Adrenal gland (tissue), 5 donors: ENCODE results near the gene PKLR.
A peak's percentile ranks its signal among the peaks of the same experiment; 100 is the strongest.

ENCODE experiments used
- POLR2A ChIP-seq, 2 donors: fragments of 450-650 bp; IDR thresholded peaks; one replicate each; pipeline ENCODE4 v1.6.1; 2017; ENCODE audit warnings: antibody characterized with exemption in 2 of 2, mild to moderate bottlenecking in 2 of 2, moderate library complexity in 1 of 2
- TF ChIP-seq, protein P1 (sequence below), 6 experiments: fragments of 450-650 bp in 4 of 6; fragments of 200-600 bp in 2 of 6; sonication (generic) in 1 of 6; IDR thresholded peaks; 1 replicate in 5 of 6; 2 replicates in 1 of 6; pipeline versions ENCODE4 v1.5.1 to v1.8.0; 2016 to 2021; ENCODE audit warnings: antibody characterized with exemption in 6 of 6, mild to moderate bottlenecking in 2 of 6, moderate library complexity in 1 of 6
- donor health status: DM: no; HTN: no; CAD: no.

DNA sequence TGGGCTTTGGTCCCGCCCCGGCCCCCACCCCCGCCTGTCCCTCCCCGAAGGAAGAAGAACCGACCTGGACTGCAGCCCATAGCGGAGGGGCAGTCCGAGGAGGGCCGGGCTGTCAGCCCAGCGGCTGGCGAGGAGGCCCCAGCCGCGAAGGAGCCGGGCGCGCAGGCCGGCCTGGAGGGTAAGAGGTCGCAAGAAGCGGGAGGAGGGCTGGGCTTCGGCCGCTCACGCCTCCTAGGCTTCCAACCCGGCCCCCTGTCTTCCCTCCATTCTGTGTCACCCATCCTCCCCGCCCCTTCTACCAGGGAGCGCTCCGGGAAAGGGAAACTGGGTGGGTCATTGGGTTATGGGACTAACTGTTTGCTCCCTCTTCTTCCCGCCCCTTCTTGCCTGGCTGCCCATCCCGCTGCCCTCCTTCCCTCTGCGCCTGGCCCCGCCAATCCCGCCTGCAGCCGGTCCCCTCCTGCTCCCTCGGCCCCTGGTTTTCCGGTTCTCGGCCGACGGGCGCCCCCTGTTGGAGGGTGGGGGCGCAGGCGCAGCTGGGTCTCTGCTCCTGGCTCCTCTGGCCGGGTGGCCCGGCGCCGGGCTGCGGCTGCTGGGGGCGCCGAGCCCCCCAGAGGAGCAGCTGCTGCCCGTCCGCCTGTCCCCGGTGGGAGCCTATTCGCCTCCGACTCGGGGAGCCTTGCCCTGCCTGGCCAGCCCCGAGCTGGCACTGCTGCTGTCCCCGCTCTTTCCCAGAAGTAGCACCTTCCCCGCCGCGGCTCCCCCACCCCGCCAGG is 21.9 kb upstream of the PKLR start:
- peak in 1 of 2 donors; percentile 58 for TF ChIP-seq POLR2A (IDR thresholded peaks at IDR 0.05)
- TF ChIP-seq, protein P1, sequence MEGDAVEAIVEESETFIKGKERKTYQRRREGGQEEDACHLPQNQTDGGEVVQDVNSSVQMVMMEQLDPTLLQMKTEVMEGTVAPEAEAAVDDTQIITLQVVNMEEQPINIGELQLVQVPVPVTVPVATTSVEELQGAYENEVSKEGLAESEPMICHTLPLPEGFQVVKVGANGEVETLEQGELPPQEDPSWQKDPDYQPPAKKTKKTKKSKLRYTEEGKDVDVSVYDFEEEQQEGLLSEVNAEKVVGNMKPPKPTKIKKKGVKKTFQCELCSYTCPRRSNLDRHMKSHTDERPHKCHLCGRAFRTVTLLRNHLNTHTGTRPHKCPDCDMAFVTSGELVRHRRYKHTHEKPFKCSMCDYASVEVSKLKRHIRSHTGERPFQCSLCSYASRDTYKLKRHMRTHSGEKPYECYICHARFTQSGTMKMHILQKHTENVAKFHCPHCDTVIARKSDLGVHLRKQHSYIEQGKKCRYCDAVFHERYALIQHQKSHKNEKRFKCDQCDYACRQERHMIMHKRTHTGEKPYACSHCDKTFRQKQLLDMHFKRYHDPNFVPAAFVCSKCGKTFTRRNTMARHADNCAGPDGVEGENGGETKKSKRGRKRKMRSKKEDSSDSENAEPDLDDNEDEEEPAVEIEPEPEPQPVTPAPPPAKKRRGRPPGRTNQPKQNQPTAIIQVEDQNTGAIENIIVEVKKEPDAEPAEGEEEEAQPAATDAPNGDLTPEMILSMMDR (IDR thresholded peaks at IDR 0.05), result peak; percentile 75 to 96 (median 92)
